K562 (cell line): ENCODE results near the gene DMXL1. TPM values are rescaled to one million over a fixed set of nuclear protein-coding genes. Genes with fewer than 3 reads are reported as not detected.

Experiments used
- ATAC-seq: fragments of 200-7000 bp; cut with Tn5 transposase; 3 replicates; pipeline ENCODE4 v1.9.1; 2020; ENCODE audit warnings: moderate library complexity
- BruUV-seq: library from RNA; stranded (reverse); fragments of 400-500 nt; replicated peaks from 2 replicates; lab custom pipeline; 2021; lab: Mats Ljungman, UMichigan
- CTCF ChIA-PET: fragments of 300-600 bp; formaldehyde crosslinking; extraction: SDS; loops from one replicate; lab custom pipeline; 2021; ENCODE audit warnings: low intra/inter-chr PET ratio; lab: Yijun Ruan, JAX
- POLR2A ChIA-PET: fragments of 300-600, 350-650 bp; sonication (Branson Sonifier 250); formaldehyde crosslinking; extraction: SDS; loops from one replicate; lab custom pipeline; 2021; ENCODE audit warnings: antibody characterized with exemption, inconsistent platforms; lab: Yijun Ruan, JAX
- DNase-seq, 4 experiments: peaks; one replicate each; pipeline versions ENCODE4 v3.0.0 to v3.0.0-alpha.2; 2011 to 2018; ENCODE audit warnings: low spot score in 3 of 4, mixed read lengths in 3 of 4; ENCODE audit errors: extremely low read depth in 1 of 4
- FAIRE-seq: peaks from 2 replicates; lab custom pipeline; 2011; peaks lifted over from hg19 to GRCh38; lab: Jason Lieb, UNC
- H2AFZ ChIP-seq: 2 replicates; pipeline ENCODE4 v1.6.0; 2011; ENCODE audit warnings: low read depth, low read length, control low read depth, inconsistent platforms
- H3K27ac ChIP-seq: fragments of 200-600 bp; 3 replicates; pipeline ENCODE4 v1.8.0; 2011; ENCODE audit warnings: low read depth, mild to moderate bottlenecking, control low read depth, inconsistent platforms, low read length, moderate library complexity, mixed read lengths; ENCODE audit errors: extremely low read depth
- H3K27me3 ChIP-seq, 2 experiments: fragments of 300-600 bp in 1 of 2; 2 replicates in 1 of 2; 3 replicates in 1 of 2; pipeline versions ENCODE4 v1.6.0 to v1.8.0; 2011; ENCODE audit warnings: inconsistent platforms in 2 of 2, low read length in 2 of 2, mild to moderate bottlenecking in 1 of 2, mixed read lengths in 1 of 2, moderate library complexity in 1 of 2; ENCODE audit not compliant: control insufficient read depth in 2 of 2, insufficient read depth in 2 of 2
- H3K36me3 ChIP-seq: fragments of 300-600 bp; 3 replicates; pipeline ENCODE4 v1.8.0; 2011; ENCODE audit warnings: mild to moderate bottlenecking, low read length, inconsistent platforms; ENCODE audit not compliant: control insufficient read depth, insufficient read depth
- H3K4me1 ChIP-seq, 2 experiments: fragments of 200-600 bp in 1 of 2; replicated peaks in 1 of 2; 2 replicates in 1 of 2; 3 replicates in 1 of 2; pipeline versions ENCODE4 v1.5.1 to v1.8.0; 2011; ENCODE audit warnings: inconsistent platforms in 2 of 2, low read length in 2 of 2, mild to moderate bottlenecking in 1 of 2, mixed read lengths in 1 of 2, moderate library complexity in 1 of 2; ENCODE audit not compliant: control insufficient read depth in 2 of 2, insufficient read depth in 2 of 2
- H3K4me2 ChIP-seq: 2 replicates; pipeline ENCODE4 v1.6.1; 2011; ENCODE audit warnings: low read length, control low read depth, inconsistent platforms, mixed read lengths; ENCODE audit not compliant: insufficient read depth
- H3K4me3 ChIP-seq: fragments of 200-600 bp; sonication (generic), shearing (Covaris generic); 2 replicates; pipeline ENCODE4 v1.5.1; 2016; ENCODE audit warnings: control low read depth, inconsistent platforms
- H3K79me2 ChIP-seq: fragments of 200-600 bp; 3 replicates; pipeline ENCODE4 v1.8.0; 2011; ENCODE audit warnings: low read length, inconsistent platforms; ENCODE audit not compliant: control insufficient read depth, insufficient read depth
- H3K9ac ChIP-seq, 2 experiments: 2 replicates each; pipeline versions ENCODE4 v1.6.0 to v1.6.1; 2011; ENCODE audit warnings: low read depth in 2 of 2, low read length in 2 of 2, control low read depth in 1 of 2, inconsistent platforms in 1 of 2, mild to moderate bottlenecking in 1 of 2, mixed read lengths in 1 of 2; ENCODE audit not compliant: insufficient read depth in 1 of 2
- H3K9me1 ChIP-seq: one replicate; pipeline ENCODE4 v1.6.0; 2011; ENCODE audit warnings: inconsistent platforms, mild to moderate bottlenecking, low read length, moderate library complexity; ENCODE audit not compliant: control insufficient read depth, insufficient read depth
- H3K9me3 ChIP-seq: replicated peaks from 2 replicates; pipeline ENCODE4 v1.5.1; 2011; ENCODE audit warnings: low read depth, low read length, inconsistent platforms; ENCODE audit not compliant: control insufficient read depth, insufficient read depth
- H4K20me1 ChIP-seq: replicated peaks from 2 replicates; pipeline ENCODE4 v1.6.1; 2011; ENCODE audit warnings: low read length, inconsistent platforms, mixed read lengths; ENCODE audit not compliant: control insufficient read depth, insufficient read depth
- MEIS2 ChIP-seq: fragments of 450-650 bp; IDR thresholded peaks from 2 replicates; pipeline ENCODE4 v1.6.1; 2014; ENCODE audit warnings: mild to moderate bottlenecking; ENCODE audit not compliant: partially characterized antibody
- MXD1 ChIP-seq: fragments of 250-450 bp; sonication (Bioruptor Pico); IDR thresholded peaks from 2 replicates; pipeline ENCODE4 v1.8.0; 2021; ENCODE audit warnings: borderline replicate concordance, mild to moderate bottlenecking, moderate library complexity; ENCODE audit not compliant: poor library complexity, severe bottlenecking
- PKNOX1 ChIP-seq: fragments of 450-650 bp; IDR thresholded peaks from 2 replicates; pipeline ENCODE4 v1.6.1; 2016
- WGBS: fragments of 100-300 bp; shearing (Covaris generic); methylation state at CpG from one replicate; pipeline ENCODE4 v1.1.6; 2016; ENCODE audit warnings: low coverage, mixed read lengths; ENCODE audit not compliant: insufficient coverage; ENCODE audit errors: missing lambda C conversion rate; 5-methylcytosine and 5-hydroxymethylcytosine counted together
- in situ Hi-C: fragments of 300-500 bp; cut with MboI; formaldehyde crosslinking; loops from 4 replicates; pipeline ENCODE4 v1.15.0; 2018; ENCODE audit warnings: inconsistent platforms, mixed read lengths
- intact Hi-C: fragments of 100-400 bp; cut with micrococcal nuclease; formaldehyde crosslinking; loops from 2 replicates; pipeline ENCODE4 v1.14.2; 2022
- polyA plus RNA-seq, 8 experiments: library from polyadenylated mRNA; depleted of rRNA in 4 of 8; stranded (reverse) in 5 of 8; unstranded in 3 of 8; fragments of >200 nt; fragmentation: Nextera tagmentation in 2 of 8; fragmentation: Illumina TruSeq in 1 of 8; extraction: Ambion mirVana in 2 of 8; extraction: Trizol in 1 of 8; gene quantifications; 2 replicates each; pipeline versions ENCODE4 v1.2.1 to v1.2.3, GENCODE V29; 2011 to 2014; ENCODE audit warnings: inconsistent platforms in 1 of 8, missing spikeins in 1 of 8
- total RNA-seq, 7 experiments: library from RNA; depleted of rRNA in 6 of 7; stranded (reverse); fragments of >200 nt in 6 of 7; fragmentation: Illumina TruSeq in 2 of 7; extraction: Trizol in 2 of 7; gene quantifications; 2 replicates each; pipeline versions ENCODE4 v1.2.1 to v1.2.3, GENCODE V29; 2011 to 2021; ENCODE audit warnings: low replicate concordance in 1 of 7

Gene DMXL1
- total and polyA plus RNA-seq, 9 of the 15 experiments (the other 6 are each of a cell fraction or from before 2014, with no cell fraction given): 8.3 to 40.3 (median 30.6) TPM

- Histone ChIP-seq H3K79me2 (no peaks in the 10 kb centered on the region), H3K36me3 (peaks cover 47% of the 10 kb centered on the region), H3K9ac (no peak overlapping the region), H4K20me1 (no peaks in the 10 kb centered on the region), H3K4me1 (no peaks in the 10 kb centered on the region), H3K9me1 (no peaks in the 10 kb centered on the region), H3K4me2 (no peak overlapping the region), H3K9me3 (no peaks in the 10 kb centered on the region; the same call in 1 of the 2 replicates), H2AFZ (no peak overlapping the region), H3K27ac (no peak overlapping the region), H3K27me3 (no peaks in the 10 kb centered on the region), H3K4me3 (no peak overlapping the region)
- ATAC-seq (no peak), DNase-seq (no peak), FAIRE-seq (no peak)
- POLR2A ChIA-PET: interaction anchor here (1.5 to 1.7 kb wide), 2 partner anchors 11 to 20 kb away, joined by 4 to 5 read pairs; no protein-coding TSS in a partner anchor
- 83% methylated on average over 2 of the region's 2 CpGs for WGBS
- intact Hi-C loops: loop anchor here (10.0 kb wide), 1 partner anchor 105 kb away; no protein-coding TSS in a partner anchor
- CTCF ChIA-PET: no interaction called here
- in situ Hi-C loops: no loop called here
- BruUV-seq: no TSS peak
- peak; percentile 46 for TF ChIP-seq PKNOX1
- TF ChIP-seq MXD1 (CRISPR knock-in tag): no peak
- peak; percentile 53 for TF ChIP-seq MEIS2
Measured at GRCh38 chr5:119129770-119130169, 58.9 kb downstream of the DMXL1 start.
